ENCODE measurements around the gene HNRNPA0.

The HNRNPA0 gene

GRCh38 chr5:137753691-137754187 lies 424 bp downstream of the HNRNPA0 start:
- peak in 2 of 3 donors; percentile 25 to 62 for DNase-seq

DNA sequence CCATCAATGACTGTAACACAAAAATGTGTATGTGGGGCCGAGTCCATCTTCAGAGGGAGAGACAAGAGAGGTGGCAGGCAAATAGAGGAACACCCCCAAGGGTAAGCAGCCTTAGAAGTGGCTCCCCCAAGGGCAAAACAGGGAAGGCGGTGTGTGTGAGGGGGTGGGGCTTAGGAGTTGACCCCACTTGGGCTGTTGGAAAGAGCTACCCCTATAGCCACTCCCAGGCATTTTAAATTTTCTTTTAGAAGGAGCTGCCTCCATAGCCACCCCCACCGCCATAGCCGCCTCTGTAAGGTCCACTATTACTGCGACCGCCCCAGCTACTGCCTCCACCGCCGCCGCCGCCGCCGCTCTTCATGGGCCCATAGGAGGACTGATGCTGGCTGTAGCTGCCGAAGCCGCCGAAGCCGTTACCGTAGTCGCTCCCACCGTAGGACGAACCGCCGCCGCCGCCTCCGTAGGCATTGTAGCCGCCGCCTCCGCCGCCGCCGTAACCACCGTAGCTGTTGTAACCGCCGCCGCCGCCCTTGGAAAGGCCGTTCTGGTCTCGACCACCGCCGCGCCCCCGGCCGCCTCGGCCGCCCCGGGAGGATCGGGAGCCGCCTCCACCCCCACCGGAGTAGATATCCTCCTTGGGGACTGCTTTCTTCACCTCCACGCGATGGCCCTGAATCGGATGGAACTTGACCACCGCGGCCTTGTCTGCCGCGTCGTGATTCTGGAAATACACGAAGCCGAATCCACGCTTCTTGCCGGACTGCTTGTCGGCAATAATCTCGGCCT lies 1.1 kb downstream of the HNRNPA0 start:
- DNase-seq = peak; percentile 54 to 67 (median 59)

DNA sequence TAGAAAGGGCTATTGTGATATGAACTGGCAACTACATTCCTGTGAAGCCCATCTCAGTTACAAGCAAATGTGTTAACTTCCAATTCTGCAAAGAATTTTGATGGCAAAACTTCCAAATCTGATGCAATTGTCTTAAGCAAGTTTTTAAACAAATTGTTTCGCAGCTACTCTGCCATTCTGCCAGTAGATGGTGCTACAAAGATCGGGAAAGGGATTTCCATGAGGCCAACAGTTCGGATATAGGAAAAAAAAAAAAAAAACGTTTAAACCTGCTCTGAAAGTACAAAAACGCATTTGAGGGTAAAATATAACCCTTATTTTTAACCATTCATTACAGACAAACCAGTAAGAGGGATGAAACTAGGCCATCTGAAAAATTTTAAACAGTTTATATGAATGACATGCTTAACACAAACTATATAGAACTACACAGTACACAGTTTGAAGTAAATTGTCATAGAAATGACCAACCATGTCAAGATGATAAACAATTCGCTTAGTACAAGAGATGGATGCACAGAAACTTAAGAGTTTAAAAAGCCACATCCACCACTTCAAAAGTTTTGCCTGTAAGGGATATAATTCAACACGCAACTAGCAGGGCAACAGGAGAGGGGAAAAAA lies 2.2 kb downstream of the HNRNPA0 start:
- DNase-seq = peak; percentile 75 to 86 (median 84)

DNA sequence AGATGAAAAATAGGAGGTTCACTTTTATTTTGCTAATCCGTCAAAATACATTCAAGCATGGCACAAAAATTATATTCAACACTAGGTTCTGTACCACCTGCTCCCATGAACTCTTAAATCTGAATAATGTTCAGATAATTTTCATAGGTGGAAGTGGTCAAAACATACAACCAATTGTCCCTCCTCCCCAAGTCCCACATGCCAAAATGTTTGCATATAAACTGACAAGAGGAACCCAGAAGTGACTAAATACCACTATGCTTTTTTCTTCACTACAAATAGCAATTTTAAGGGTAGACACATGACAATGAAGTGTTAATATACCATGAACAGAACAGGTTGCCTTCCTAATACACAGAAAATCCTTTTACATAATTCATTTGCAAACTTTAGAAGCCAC lies 3.7 kb downstream of the HNRNPA0 start:
- no peak for DNase-seq

GRCh38 chr5:137747848-137748247 lies 6.3 kb downstream of the HNRNPA0 start:
- DNase-seq = no peak

DNA sequence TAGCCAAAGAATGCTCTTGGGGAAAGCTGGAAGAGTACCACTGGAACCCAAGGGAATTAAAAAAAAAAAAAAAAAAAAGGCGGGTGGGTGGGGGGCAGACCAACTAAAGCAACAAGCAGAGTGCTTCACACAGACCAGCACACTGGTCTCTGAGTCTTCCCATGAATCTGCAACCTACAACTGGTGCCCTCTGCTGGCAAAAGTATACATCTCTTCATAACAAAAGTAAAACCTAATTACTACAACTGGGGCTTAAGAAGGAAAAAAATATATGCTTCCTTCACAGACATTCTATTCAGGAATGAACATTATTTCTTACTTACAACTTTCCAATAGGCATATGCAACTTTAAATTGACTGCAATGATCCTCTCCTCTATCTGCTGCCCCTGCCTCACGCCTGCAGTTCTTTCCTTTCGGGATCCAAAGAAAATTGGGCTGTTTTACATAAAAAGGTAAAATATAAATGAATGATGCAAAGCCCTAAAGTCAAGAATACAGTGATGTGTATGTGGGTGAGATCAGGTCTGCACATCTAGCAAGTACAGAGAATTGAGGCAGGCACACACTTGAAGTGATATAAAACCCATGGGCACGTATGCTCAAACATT lies 11.0 kb downstream of the HNRNPA0 start:
- peak; percentile 86 to 91 (median 89) for DNase-seq

- DNase-seq = no peak
Observed at GRCh38 chr5:137741718-137742117, 12.4 kb downstream of the HNRNPA0 start.

- DNase-seq = no peak
Observed at GRCh38 chr5:137739737-137740136, 14.4 kb downstream of the HNRNPA0 start.

DNA sequence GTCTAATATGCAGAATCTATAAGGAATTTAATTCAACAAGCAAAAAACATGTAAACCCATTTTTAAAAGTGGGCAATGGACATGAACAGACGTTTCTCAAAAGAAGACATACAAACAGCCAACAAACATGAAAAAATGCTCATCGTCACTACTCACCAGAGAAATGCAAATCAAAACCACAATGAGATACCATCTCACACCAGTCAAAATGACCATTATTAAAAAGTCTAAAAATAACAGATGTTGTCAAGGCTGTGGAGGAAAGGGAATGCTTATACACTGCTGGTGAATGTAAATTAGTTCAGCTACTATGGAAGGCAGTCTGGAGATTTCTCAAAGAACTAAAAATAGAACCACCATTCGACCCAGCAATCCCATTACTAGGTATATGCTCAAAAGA lies 15.2 kb downstream of the HNRNPA0 start:
- no peak for DNase-seq

GRCh38 chr5:137737349-137738131 lies 16.6 kb downstream of the HNRNPA0 start:
- DNase-seq = peak; percentile 84 to 95 (median 95)

DNA sequence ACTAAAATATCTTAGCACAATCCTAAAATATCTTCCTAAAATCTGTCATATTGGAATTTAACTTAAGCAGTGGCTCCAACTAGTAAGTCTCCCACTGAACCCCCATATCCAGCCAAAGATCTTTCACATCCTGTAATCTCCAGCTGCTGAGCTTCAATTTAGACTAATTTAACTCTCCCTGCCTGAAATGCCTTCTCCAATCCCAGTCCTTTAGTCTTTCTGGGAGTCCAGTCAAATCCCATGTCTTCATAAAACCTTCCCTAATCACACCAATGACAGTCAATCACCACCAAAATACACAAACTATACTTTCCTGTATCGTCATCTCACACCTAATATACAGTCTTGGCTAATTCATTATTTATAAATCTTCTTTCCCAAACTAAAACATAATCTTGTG lies 17.7 kb downstream of the HNRNPA0 start:
- no peak for DNase-seq

DNA sequence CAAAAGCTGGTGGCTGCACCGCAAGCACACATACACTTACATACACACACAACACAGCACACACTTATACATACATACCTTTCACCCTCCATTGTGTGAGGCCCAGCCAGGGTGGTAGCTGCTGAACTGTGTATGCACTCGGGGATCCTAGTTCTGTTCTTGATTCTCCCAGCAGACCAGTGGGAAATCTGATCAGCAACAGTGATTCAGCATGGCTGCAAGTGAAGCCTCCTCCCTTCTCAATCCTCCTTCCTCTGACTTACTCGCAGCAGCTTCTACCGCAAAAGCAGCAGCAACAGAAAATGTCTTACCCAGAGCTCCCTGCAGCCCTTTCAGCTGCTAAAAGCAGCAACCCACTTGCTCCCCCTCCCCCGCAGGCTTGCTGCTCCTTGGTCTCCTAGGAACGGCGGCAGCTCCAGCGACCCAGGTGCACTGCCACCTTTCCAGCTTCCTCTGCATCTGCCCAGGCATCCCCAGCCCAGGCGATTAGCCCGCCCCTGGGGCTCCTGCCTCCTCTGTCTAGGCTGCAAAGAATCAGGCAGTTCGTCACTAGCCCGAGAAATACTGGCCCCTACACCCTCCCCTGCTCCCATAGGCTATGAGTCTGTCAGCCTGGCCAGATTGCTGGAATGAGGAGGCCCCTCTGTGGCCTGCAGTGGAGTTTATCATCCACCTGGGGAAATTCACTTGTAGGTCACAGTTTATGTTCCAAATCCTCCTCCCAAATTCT lies 18.4 kb downstream of the HNRNPA0 start, which contains the start of gene KLHL3:
KLHL3 (minus strand) TSS at position 535 of the 730 bp plus-strand sequence; CDS start at position 92, 443 bp downstream.
- DNase-seq = peak; percentile 39 to 55 (median 53)

- DNase-seq = peak; percentile 75 to 80 (median 76)
Observed at GRCh38 chr5:137734962-137735554, 19.1 kb downstream of the HNRNPA0 start.

DNA sequence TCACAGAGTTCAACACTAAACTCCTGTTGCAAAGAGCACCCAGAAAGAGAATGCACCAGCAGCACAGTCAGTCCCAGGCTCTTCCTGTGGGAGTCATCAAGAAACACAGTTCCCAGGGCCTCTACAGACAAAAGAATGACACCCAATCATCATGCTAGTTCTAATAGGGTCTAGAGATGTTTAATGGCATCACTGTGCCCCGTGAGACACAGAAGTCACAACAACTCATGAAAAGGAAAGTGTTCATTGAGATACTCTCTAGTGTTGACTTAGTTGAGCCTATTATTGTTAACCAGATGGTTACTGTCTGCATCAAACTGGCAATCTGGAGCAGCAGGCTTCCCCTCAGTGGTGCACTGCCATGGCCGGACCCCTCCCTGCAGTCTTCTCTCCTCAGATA lies 19.8 kb downstream of the HNRNPA0 start:
- peak; percentile 18 to 36 (median 35) for DNase-seq

DNA sequence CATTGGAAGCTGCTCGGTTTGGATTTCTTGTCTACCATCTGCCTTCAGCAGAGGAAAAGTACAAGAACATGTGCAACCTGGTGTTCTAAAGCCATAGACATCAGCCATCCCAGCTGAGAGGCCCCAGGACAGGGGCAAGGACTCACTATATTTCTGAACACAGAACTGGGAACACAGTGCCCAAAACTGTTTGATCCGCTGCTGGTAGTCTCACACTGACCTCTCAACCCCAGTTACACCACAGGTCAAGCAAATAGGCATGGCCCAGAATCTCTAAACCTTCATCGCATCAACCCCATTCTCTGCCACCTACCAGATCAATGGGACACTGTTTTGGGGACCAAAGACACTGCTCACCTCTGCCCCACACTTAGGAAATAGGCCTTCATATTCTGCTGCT lies 20.2 kb downstream of the HNRNPA0 start:
- no peak for DNase-seq

GRCh38 chr5:137733006-137733405 lies 21.2 kb downstream of the HNRNPA0 start:
- peak in 2 of 3 donors; percentile 19 to 32 for DNase-seq

GRCh38 chr5:137731176-137731575 lies 23.0 kb downstream of the HNRNPA0 start:
- no peak for DNase-seq

GRCh38 chr5:137730336-137730735 lies 23.8 kb downstream of the HNRNPA0 start:
- DNase-seq = peak in 2 of 3 donors; percentile 21 to 27

DNA sequence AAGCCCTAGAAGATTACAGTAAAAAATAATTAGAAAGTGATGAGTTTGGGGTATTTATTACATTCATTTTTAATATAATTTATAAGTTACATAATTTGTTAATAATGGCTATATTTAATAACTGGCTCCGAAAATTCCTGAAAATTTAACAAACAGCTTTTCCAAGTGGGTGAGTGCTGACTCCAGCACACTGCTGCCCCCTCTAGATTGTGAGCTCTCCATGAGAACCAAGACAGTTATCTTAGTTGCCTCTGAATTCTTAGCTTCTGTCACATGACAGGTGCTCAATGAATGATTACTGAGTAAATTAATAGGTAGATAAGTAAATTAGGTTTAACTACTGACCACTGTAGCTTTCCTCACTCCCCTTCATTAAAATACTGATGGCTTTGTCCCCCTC lies 26.1 kb downstream of the HNRNPA0 start:
- DNase-seq = no peak

- DNase-seq = no peak
Observed at GRCh38 chr5:137727623-137728022, 26.5 kb downstream of the HNRNPA0 start.

DNA sequence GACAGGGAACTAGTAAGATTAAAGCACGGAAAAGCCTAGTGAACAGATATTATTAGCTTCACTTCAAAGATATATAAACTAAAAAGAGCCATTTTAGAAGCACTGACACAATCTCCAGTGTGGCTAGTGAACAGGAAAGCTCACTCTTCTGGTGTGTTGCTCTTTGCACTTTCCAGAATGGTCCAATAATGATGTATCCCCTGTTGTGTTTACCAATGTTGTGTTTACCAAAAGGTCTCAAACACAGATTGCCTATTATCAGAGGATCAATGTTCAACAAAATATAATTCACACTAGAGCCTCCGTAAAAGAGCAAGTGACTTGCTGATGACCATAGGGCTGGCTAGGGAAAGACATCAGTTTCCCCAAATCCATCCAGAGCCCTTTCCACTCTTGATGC lies 29.9 kb downstream of the HNRNPA0 start:
- no peak for DNase-seq

GRCh38 chr5:137718611-137719010 lies 35.6 kb downstream of the HNRNPA0 start:
- DNase-seq = no peak

All from suppressor macrophage treated with lipopolysaccharide for 1 hour (primary cell).